ENCODE results near the gene PAM16.

PAM16 gene

DNA sequence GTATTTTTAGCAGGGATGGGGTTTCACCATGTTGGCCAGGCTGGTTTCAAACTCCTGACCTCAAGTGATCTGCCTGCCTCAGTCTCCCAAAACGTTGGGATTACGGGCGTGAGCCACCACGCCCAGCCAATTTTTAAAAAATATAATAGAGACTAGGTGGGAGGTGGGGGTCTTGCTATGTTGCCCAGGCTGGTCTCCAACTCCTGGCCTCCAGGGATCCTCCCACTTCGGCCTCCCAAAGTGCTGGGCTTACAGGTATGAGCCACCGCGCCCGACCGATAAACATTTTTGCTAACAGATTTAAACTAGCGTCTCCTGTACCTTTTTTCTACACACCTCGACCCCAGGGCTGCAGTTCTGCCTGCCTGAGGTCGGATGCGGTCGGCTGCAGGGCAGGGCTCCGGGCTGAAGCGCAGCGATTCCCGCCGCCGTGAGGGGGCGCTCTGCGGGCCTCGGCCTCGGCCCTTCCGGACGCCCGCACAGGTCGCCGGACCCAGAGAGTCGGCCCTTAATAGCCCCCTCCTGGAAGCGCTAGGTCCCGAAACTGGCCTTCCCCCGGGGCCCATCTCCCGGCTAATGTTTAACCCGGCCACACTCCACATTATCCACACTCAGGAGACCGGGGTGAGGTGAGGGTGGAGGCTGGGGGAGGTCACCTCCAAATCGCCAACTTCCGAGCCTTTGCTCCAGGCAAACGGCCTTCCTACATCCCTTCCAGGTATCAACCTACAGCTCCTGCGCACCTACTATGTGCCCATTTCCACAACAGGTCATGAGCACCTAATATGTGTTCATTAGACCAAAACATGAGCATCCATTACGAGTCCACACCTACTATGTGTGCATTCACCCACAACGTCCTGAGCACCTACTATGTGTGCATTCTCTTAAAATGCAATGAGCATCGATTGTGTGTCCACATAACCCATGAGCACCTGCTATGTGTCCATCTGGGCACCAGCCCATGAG is 37.3 kb downstream of the PAM16 start:
- TF ChIP-seq JUND (IDR thresholded peaks at IDR 0.05; ENCODE audit: low read depth): no peak
- in situ Hi-C loops (cut with HindIII; ENCODE audit: low pct_unique_long_range_greater_than_20kb, low sequenced_read_pairs): no loop called here
- DNase-seq (ENCODE audit: low read depth in 1 of 2, low spot score in 1 of 2): no peak

DNA sequence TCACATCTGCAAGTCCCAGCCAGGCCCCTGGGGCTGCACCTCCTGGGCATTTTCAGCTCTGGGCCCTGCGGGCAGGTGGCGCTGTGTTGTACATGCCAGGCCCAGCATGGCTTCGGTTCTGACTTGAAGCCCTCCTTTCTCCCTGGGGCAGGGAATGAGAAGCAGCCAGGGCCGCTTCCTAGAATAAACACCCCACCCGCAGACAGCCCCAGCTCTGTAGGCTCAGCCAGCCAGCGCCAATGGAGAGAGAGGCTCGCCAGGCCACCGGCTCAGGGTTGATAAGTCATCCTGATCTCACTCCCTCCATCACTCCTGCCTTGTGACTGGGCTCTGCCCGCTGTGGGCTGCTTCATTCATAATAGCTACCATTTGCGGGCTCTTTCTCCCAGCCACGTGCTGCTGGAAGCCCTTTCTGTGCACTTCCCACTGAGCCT is 41.3 kb downstream of the PAM16 start:
- TF ChIP-seq JUND (IDR thresholded peaks at IDR 0.05; ENCODE audit: low read depth): no peak
- peak in 1 of 2 experiments; percentile 65 for DNase-seq (ENCODE audit: low read depth in 1 of 2, low spot score in 1 of 2)
- in situ Hi-C loops (cut with HindIII; ENCODE audit: low pct_unique_long_range_greater_than_20kb, low sequenced_read_pairs): no loop called here

DNA sequence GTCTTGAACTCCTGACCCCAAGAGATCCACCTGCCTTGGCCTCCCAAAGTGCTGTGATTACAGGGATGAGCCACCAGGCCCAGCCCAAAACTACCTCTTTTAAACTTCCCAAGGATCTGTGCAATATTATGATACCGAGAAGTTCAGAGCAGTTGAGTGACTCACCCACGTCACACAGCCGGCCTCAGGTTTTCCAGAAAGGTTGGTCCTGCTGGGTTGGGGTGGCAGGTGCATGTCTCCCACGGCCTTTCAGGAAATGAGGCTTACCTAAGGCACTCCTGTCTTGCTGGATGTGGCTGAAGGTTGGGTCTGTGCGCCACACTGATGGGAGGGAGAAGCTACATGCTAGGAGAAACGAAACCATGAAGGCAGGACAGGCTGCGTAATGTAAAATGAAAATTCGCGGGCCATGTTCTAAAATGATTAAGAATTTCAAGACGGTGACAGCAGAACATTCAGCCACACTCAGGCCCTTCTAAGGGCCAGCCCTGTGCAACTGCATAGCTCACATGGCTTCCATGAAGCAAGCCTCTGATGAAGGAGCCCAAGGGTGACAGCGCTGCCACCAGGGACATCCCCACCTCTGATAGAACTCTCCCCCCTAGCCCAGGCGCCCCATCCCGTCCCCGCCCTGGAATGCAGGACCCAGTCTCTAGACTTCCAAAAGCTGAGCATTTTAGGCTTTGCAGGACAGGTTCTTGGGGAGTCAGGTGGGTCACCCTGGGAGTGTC is 41.9 kb downstream of the PAM16 start:
- DNase-seq (ENCODE audit: low read depth in 1 of 2, low spot score in 1 of 2): no peak
- no peak for TF ChIP-seq JUND (IDR thresholded peaks at IDR 0.05; ENCODE audit: low read depth)
- in situ Hi-C loops (cut with HindIII; ENCODE audit: low pct_unique_long_range_greater_than_20kb, low sequenced_read_pairs): no loop called here

DNA sequence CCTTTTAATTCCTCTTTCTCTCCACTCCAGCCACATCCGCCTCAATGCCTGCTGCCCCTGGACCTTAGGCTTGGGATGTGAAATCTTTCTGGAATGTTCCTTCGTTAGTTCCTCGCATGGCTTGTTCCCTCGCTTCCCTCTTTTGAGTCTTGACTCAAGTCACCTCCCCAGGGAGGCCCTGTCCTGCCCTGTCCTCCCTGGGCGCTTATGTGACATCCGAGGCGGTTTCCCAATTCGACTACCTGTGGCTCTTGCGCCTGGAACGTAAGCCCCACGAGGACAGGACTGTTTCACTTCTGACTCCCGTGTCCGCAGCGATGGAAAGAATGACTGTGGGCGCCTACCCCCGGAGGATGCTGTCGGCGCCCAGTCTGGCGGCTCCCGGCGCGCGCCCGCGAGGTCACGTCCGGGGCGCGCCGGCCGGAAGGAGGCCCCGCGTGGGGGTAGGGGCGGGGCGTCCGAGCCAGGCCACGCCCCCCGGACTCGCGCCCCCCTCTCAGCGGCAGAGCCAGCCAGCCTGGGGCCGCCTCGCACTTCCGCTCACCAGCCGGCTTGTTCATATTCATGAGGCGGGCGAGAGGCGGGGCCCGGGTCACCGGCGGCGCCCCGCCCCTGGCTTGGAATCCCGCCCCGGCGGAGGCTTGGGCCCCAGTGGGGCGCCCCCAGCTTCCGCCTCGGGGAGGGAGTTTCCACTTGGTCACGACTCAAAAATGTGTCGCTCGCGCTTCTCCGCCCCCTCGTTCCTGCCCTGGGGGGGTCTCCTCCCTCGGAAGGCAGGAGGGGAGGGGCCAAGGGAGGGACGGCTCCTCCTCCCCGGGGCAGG is 43.7 kb downstream of the PAM16 start:
- in situ Hi-C loops (cut with HindIII; ENCODE audit: low pct_unique_long_range_greater_than_20kb, low sequenced_read_pairs): no loop called here

DNA sequence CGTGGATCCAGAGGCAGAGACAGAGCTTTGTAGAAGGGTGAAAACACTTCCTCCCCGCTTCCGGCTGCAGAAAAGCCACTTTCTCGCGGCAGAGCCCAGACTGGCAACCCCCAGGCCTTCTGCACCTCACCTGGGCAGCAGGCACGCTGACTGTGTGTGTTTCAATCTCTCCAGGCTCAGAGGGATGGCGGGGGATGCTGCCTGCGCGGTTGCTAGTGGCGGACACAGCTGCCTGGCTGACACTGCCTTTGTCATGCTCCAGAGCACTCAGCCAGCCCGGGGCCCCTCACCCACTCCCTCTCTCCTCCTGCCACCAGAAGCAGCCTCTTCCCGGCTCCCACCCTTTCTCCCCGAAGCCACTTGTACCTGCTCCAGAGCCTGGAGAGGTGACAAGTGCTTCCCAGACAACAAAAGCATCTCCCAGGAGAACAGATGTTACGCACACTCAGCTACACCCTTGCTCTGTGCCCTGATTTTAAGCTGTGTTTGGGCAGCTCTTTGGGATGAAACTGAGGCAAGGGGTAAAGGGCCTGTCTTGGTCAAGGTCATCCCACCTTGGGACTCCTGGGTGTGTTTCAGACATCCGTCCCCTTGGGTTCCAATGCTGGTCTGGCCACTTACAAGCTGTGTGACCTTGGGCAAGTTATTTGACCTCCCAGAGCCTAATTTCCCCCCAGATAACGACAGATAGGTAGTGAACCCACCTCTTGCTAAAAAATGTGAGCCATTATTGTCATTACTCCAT is 44.5 kb downstream of the PAM16 start:
- no peak for DNase-seq (ENCODE audit: low read depth in 1 of 2, low spot score in 1 of 2)
- in situ Hi-C loops (cut with HindIII; ENCODE audit: low pct_unique_long_range_greater_than_20kb, low sequenced_read_pairs): no loop called here
- no peak for TF ChIP-seq JUND (IDR thresholded peaks at IDR 0.05; ENCODE audit: low read depth)

More for the DNA sequence above, 43.7 kb downstream of the PAM16 start:
- DNase-seq (ENCODE audit: low read depth in 1 of 2, low spot score in 1 of 2): peak; percentile 91 to 99
- TF ChIP-seq JUND (IDR thresholded peaks at IDR 0.05; ENCODE audit: low read depth): no peak

DNA sequence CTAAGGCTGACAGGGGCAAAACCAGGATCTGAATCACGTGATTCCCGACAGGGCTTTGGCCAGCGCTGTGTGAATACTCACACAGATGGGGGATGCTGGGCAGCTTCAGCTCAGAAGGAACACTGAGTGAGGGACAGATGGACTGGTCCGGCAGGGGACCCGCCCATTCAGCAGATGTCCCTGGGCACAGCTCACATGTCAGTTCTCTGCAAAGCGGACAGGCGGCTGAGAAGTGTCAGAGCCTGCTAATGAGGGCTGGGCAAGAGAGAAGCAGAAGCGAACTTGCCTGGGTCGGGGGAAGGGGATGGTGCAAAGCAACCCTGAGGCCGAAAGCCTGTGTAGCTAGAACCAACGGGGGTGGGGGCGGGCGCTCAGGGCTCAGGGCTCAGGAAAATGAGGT is 47.1 kb downstream of the PAM16 start:
- in situ Hi-C loops (cut with HindIII; ENCODE audit: low pct_unique_long_range_greater_than_20kb, low sequenced_read_pairs): no loop called here
- no peak for TF ChIP-seq JUND (IDR thresholded peaks at IDR 0.05; ENCODE audit: low read depth)
- DNase-seq (ENCODE audit: low read depth in 1 of 2, low spot score in 1 of 2): no peak

DNA sequence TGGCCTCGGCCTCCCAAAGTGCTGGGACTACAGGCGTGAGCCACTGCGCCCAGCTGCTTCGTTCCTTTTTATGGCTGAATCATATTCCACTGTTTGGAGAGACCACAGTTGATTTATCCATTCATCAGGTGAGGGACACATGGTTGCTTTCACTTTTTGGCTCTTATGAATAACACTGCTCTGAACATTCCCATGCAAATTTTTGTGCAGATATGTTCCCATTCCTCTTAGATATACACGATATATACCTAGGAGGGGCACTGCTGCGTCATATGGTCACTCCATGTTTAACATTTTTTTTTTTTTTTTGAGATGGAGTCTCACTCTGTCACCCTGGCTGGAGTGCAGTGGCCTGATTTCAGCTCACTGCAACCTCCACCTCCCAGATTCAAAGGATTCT is 49.2 kb downstream of the PAM16 start:
- DNase-seq (ENCODE audit: low read depth in 1 of 2, low spot score in 1 of 2): no peak
- TF ChIP-seq JUND (IDR thresholded peaks at IDR 0.05; ENCODE audit: low read depth): no peak
- in situ Hi-C loops (cut with HindIII; ENCODE audit: low pct_unique_long_range_greater_than_20kb, low sequenced_read_pairs): no loop called here

DNA sequence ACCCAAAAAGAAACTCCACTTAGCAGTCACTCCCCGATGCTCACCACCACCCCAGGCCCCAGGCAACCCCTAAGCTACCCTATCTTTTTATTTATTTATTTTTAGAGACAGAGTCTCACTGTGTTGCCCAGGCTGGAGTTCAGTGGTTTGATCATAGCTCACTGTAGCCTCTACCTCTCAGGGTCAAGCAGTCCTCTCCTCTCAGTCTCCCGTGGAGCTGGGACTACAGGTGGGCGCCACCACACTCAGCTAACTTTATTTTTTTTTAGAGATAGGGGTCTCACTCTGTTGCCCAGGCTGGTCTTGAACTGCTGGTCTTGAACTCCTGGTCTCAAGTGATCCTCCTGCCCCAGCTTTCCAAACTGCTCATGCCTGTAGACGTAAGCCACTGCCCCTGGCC is 49.9 kb downstream of the PAM16 start:
- TF ChIP-seq JUND (IDR thresholded peaks at IDR 0.05; ENCODE audit: low read depth): no peak
- no peak for DNase-seq (ENCODE audit: low read depth in 1 of 2, low spot score in 1 of 2)
- in situ Hi-C loops (cut with HindIII; ENCODE audit: low pct_unique_long_range_greater_than_20kb, low sequenced_read_pairs): no loop called here

- in situ Hi-C loops (cut with HindIII; ENCODE audit: low pct_unique_long_range_greater_than_20kb, low sequenced_read_pairs): no loop called here
- DNase-seq (ENCODE audit: low read depth in 1 of 2, low spot score in 1 of 2): peak in 1 of 2 experiments; percentile 60
- TF ChIP-seq JUND (IDR thresholded peaks at IDR 0.05; ENCODE audit: low read depth): no peak
These were observed 52.2 kb downstream of the PAM16 start for GRCh38 chr16:4298761-4299522.

DNA sequence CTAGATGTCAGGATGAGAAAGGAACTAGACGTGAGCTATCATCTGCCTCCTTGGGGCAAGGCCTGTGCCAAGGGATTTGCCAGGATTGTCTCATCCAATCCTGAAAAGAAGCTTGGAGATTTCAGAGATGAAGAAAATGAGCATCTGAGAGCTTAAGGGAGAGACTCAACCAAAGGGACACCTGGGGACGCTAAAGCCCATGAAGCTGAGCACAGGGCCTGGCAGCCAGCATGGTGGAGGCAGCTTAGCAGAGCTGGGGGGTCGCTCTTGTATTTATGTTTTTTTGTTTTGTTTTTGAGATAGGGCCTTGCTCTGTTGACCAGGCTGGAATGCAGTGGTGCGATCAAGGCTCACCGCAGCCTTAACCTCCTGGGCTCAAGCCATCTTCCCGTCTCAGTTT is 53.6 kb downstream of the PAM16 start:
- in situ Hi-C loops (cut with HindIII; ENCODE audit: low pct_unique_long_range_greater_than_20kb, low sequenced_read_pairs): no loop called here
- TF ChIP-seq JUND (IDR thresholded peaks at IDR 0.05; ENCODE audit: low read depth): no peak
- no peak for DNase-seq (ENCODE audit: low read depth in 1 of 2, low spot score in 1 of 2)

GRCh38 chr16:4295581-4295980 is 55.5 kb downstream of the PAM16 start:
- DNase-seq (ENCODE audit: low read depth in 1 of 2, low spot score in 1 of 2): no peak
- in situ Hi-C loops (cut with HindIII; ENCODE audit: low pct_unique_long_range_greater_than_20kb, low sequenced_read_pairs): no loop called here
- TF ChIP-seq JUND (IDR thresholded peaks at IDR 0.05; ENCODE audit: low read depth): no peak
